Nasal cavity respiratory epithelium epithelial cell of viscerocranial mucosa (primary cell): ENCODE data around the gene NPAS3. TPM values are rescaled to one million over a fixed set of nuclear protein-coding genes. Genes with fewer than 3 reads are reported as not detected.

Experiments
- total RNA-seq: library from RNA; depleted of rRNA; stranded (reverse); fragments of >200 nt; gene quantifications from 2 replicates; pipeline ENCODE4 v1.2.3, GENCODE V29; 2014

The NPAS3 gene
- total RNA-seq: 1.6 TPM in 1 of 2 replicates, not detected in the other

GRCh38 chr14:32938719-32939253 lies at the start of gene NPAS3:
NPAS3 (plus strand) TSS chr14:32938879.

